CD14-positive monocyte (primary cell): ENCODE results near the gene CCDC8. TPM values are rescaled to one million over a fixed set of nuclear protein-coding genes. Genes with fewer than 3 reads are reported as not detected.
"Not testable (repeated sequence)": the region's sequence is repeated elsewhere in the genome, so short reads cannot be mapped to it uniquely, and the experiment has no call there.

Source experiments
- DNase-seq, 3 donors: peaks; one replicate each; pipeline ENCODE4 v3.0.0-alpha.2; 2011 to 2022
- H2AFZ ChIP-seq: 2 replicates; pipeline ENCODE4 v1.6.0; 2012; ENCODE audit warnings: mild to moderate bottlenecking, low read depth, low read length, inconsistent platforms; ENCODE audit not compliant: insufficient read depth, poor library complexity, severe bottlenecking
- H3K27ac ChIP-seq, 2 donors: 1 replicate in 1 of 2; 2 replicates in 1 of 2; pipeline ENCODE4 v1.5.1; 2012 to 2013; ENCODE audit warnings: low read length in 2 of 2, control low read depth in 1 of 2, inconsistent platforms in 1 of 2, low read depth in 1 of 2, mild to moderate bottlenecking in 1 of 2
- H3K27me3 ChIP-seq, 2 donors: one replicate each; pipeline versions ENCODE4 v1.6.0 to v1.6.1; 2011 to 2013; ENCODE audit warnings: low read length in 2 of 2; ENCODE audit not compliant: control insufficient read depth in 2 of 2, insufficient read depth in 2 of 2
- H3K36me3 ChIP-seq, 2 donors: replicated peaks in 1 of 2; 1 replicate in 1 of 2; 2 replicates in 1 of 2; pipeline versions ENCODE4 v1.5.1 to v1.6.1; 2012 to 2013; ENCODE audit warnings: low read length in 2 of 2, control low read depth in 1 of 2, inconsistent platforms in 1 of 2, mild to moderate bottlenecking in 1 of 2; ENCODE audit not compliant: insufficient read depth in 2 of 2, control insufficient read depth in 1 of 2
- H3K4me1 ChIP-seq, 2 donors: 1 replicate in 1 of 2; 2 replicates in 1 of 2; pipeline versions ENCODE4 v1.5.1 to v1.6.1; 2012 to 2013; ENCODE audit warnings: low read length in 2 of 2, control low read depth in 1 of 2, inconsistent platforms in 1 of 2, mild to moderate bottlenecking in 1 of 2, moderate library complexity in 1 of 2; ENCODE audit not compliant: insufficient read depth in 2 of 2, control insufficient read depth in 1 of 2
- H3K4me2 ChIP-seq: replicated peaks from 2 replicates; pipeline ENCODE3; 2012; ENCODE audit warnings: low read length, moderate library complexity, mild to moderate bottlenecking; ENCODE audit not compliant: poor library complexity, severe bottlenecking; ENCODE audit errors: extremely low read depth
- H3K4me3 ChIP-seq, 3 experiments: fragments of 200-600 bp in 1 of 3; sonication (generic) in 1 of 3; replicated peaks in 1 of 3; 1 replicate in 2 of 3; 2 replicates in 1 of 3; pipeline ENCODE4 v1.5.1; 2011 to 2013; ENCODE audit warnings: low read length in 3 of 3, mild to moderate bottlenecking in 3 of 3, control low read depth in 2 of 3, low read depth in 2 of 3, inconsistent platforms in 1 of 3, moderate library complexity in 1 of 3
- H3K79me2 ChIP-seq: 2 replicates; pipeline ENCODE4 v1.6.0; 2012; ENCODE audit warnings: mild to moderate bottlenecking, control low read depth, inconsistent platforms, low read length, moderate library complexity; ENCODE audit not compliant: insufficient read depth
- H3K9ac ChIP-seq: 2 replicates; pipeline ENCODE4 v1.6.0; 2017; ENCODE audit warnings: low read length, mild to moderate bottlenecking; ENCODE audit not compliant: insufficient read depth, poor library complexity, severe bottlenecking
- H3K9me3 ChIP-seq, 2 donors: replicated peaks in 1 of 2; 1 replicate in 1 of 2; 2 replicates in 1 of 2; pipeline versions ENCODE4 v1.5.1 to v1.6.1; 2012 to 2013; ENCODE audit warnings: low read length in 2 of 2, control low read depth in 1 of 2; ENCODE audit not compliant: control insufficient read depth in 1 of 2, insufficient read depth in 1 of 2
- H4K20me1 ChIP-seq: 2 replicates; pipeline ENCODE4 v1.6.0; 2012; ENCODE audit warnings: mild to moderate bottlenecking, low read length, control low read depth, moderate library complexity; ENCODE audit not compliant: insufficient read depth
- H3K27ac Mint-ChIP-seq, 7 donors: one replicate each; pipeline ENCODE4 v1.8.0; 2020; ENCODE audit warnings: mild to moderate bottlenecking in 7 of 7, mixed read lengths in 7 of 7, moderate library complexity in 6 of 7, inconsistent platforms in 2 of 7
- H3K27me3 Mint-ChIP-seq, 3 donors: one replicate each; pipeline ENCODE4 v1.8.0; 2021 to 2022; ENCODE audit warnings: low read depth in 3 of 3, mild to moderate bottlenecking in 3 of 3, mixed read lengths in 3 of 3, moderate library complexity in 3 of 3, inconsistent platforms in 1 of 3
- H3K36me3 Mint-ChIP-seq, 2 donors: one replicate each; pipeline ENCODE4 v1.8.0; 2020; ENCODE audit warnings: mixed read lengths in 2 of 2, inconsistent platforms in 1 of 2, mild to moderate bottlenecking in 1 of 2
- H3K4me1 Mint-ChIP-seq: one replicate; pipeline ENCODE4 v1.8.0; 2020; ENCODE audit warnings: mild to moderate bottlenecking, mixed read lengths
- H3K4me3 Mint-ChIP-seq, 2 donors: one replicate each; pipeline ENCODE4 v1.8.0; 2020; ENCODE audit warnings: mild to moderate bottlenecking in 2 of 2, mixed read lengths in 2 of 2, moderate library complexity in 1 of 2
- H3K9me3 Mint-ChIP-seq, 7 donors: one replicate each; pipeline ENCODE4 v1.8.0; 2020 to 2022; ENCODE audit warnings: mixed read lengths in 7 of 7, mild to moderate bottlenecking in 6 of 7, moderate library complexity in 6 of 7, inconsistent platforms in 2 of 7
- WGBS: methylation state at CpG from one replicate; pipeline ENCODE4 v1.1.5; 2013; ENCODE audit warnings: missing lambda C conversion rate; ENCODE audit not compliant: insufficient coverage; 5-methylcytosine and 5-hydroxymethylcytosine counted together
- intact Hi-C, 2 donors: fragments of 100-400 bp; cut with micrococcal nuclease; formaldehyde crosslinking; loops; one replicate each; pipeline versions ENCODE4 v1.15.0 to v1.15.1; 2023
- polyA plus RNA-seq, 3 donors: library from polyadenylated mRNA; depleted of rRNA in 1 of 3; unstranded in 2 of 3; stranded (reverse) in 1 of 3; fragments of 300-500 nt in 2 of 3; fragments of >200 nt in 1 of 3; fragmentation: Illumina TruSeq in 2 of 3; gene quantifications; 1 replicate in 2 of 3; 2 replicates in 1 of 3; pipeline ENCODE4 v1.2.3, GENCODE V29; 2012 to 2021
- TF ChIP-seq, protein P1 (sequence below): fragments of 200-600 bp; IDR thresholded peaks from one replicate; pipeline ENCODE4 v1.8.0; 2022; ENCODE audit warnings: antibody characterized with exemption, mild to moderate bottlenecking

CCDC8 gene
- polyA plus RNA-seq, 3 donors, result not detected

- H3K36me3 ChIP-seq, result peaks cover 64 to 96% of the 10 kb centered on the region in 2 donors
- H3K9ac ChIP-seq, result no peak overlapping the region
- no peak for DNase-seq
- Mint-ChIP-seq H3K4me1 (no peaks in the 10 kb centered on the region), H3K27me3 (peaks cover 0 to 3% (median 2%) of the 10 kb centered on the region in 3 donors), H3K36me3 (peaks cover 67 to 75% of the 10 kb centered on the region in 2 donors), H3K9me3 (peaks cover 0 to 1% (median 0%) of the 10 kb centered on the region in 7 donors), H3K4me3 (no peak overlapping the region), H3K27ac (no peak overlapping the region)
- no peak overlapping the region for H3K27ac ChIP-seq
- H3K4me3 ChIP-seq, result no peak overlapping the region
- no peak overlapping the region for H2AFZ ChIP-seq
- H4K20me1 ChIP-seq, result peaks cover 4% of the 10 kb centered on the region
- H3K4me1 ChIP-seq, result no peaks in the 10 kb centered on the region
- no CpG with 5 or more reads among the region's 2 CpGs for WGBS
- no peaks in the 10 kb centered on the region for H3K9me3 ChIP-seq
- TF ChIP-seq, protein P1, sequence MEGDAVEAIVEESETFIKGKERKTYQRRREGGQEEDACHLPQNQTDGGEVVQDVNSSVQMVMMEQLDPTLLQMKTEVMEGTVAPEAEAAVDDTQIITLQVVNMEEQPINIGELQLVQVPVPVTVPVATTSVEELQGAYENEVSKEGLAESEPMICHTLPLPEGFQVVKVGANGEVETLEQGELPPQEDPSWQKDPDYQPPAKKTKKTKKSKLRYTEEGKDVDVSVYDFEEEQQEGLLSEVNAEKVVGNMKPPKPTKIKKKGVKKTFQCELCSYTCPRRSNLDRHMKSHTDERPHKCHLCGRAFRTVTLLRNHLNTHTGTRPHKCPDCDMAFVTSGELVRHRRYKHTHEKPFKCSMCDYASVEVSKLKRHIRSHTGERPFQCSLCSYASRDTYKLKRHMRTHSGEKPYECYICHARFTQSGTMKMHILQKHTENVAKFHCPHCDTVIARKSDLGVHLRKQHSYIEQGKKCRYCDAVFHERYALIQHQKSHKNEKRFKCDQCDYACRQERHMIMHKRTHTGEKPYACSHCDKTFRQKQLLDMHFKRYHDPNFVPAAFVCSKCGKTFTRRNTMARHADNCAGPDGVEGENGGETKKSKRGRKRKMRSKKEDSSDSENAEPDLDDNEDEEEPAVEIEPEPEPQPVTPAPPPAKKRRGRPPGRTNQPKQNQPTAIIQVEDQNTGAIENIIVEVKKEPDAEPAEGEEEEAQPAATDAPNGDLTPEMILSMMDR, result no peak
- no peak overlapping the region for H3K4me2 ChIP-seq
- H3K79me2 ChIP-seq, result no peaks in the 10 kb centered on the region
- intact Hi-C loops, result no loop called here
- no peaks in the 10 kb centered on the region for H3K27me3 ChIP-seq
These were observed 35.1 kb downstream of the CCDC8 start for GRCh38 chr19:46378268-46378667.

DNA sequence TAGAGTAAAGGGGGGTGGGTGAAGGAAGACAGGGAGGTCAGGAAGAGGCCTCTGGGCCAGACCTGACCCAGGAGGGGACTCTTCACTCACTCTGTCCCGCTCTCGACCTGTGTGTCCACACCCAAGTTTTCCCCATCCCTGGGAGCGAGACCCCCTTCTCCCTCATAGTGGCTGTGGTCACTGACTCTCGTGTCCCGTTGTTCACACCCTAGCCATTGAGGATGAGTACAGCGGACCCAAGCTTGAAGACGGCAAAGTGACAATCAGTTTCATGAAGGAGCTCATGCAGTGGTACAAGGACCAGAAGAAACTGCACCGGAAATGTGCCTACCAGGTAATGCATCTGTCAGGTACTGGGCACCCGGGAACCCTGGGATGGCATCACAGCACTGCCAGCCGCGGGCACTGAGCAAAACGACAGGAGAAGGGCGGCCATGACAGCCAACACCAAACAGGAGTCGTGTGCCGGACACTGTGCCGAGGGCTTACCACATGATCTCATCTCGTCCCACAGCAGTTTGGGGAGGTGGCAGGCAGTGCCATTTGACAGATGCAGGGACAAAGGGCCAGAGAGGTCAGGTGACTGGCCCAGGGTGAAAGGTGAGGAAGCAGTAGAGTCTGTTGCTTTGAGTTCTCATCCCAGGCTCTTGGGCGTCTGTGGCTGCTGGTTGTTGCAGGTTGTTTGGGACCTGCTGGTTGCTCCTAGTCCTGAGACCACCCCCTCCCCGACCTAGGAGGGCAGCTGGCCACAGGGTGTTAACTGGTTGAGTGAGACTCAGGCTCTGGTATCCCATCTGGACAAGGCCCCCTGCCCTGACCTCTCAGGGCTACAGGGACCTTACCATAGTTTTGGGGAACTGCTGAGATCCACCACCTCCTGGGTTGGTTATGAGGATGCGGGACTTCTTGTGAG, 36.9 kb downstream of the CCDC8 start:
- Histone ChIP-seq H3K9ac (no peak overlapping the region), H3K4me2 (no peak overlapping the region), H3K4me3 (no peak overlapping the region), H3K27ac (no peak overlapping the region), H3K27me3 (no peaks in the 10 kb centered on the region), H3K79me2 (peaks cover 6% of the 10 kb centered on the region), H2AFZ (no peak overlapping the region), H3K36me3 (peaks cover 52 to 78% of the 10 kb centered on the region in 2 donors), H4K20me1 (peaks cover 10% of the 10 kb centered on the region), H3K9me3 (no peaks in the 10 kb centered on the region), H3K4me1 (no peaks in the 10 kb centered on the region)
- H3K9me3 Mint-ChIP-seq, result peaks cover 0 to 1% (median 0%) of the 10 kb centered on the region in 7 donors
- H3K27me3 Mint-ChIP-seq, result peaks cover 0 to 3% (median 2%) of the 10 kb centered on the region in 3 donors
- H3K27ac Mint-ChIP-seq, result peak overlapping the region in 3 of 7 donors; percentile 15 to 46 (median 43)
- peaks cover 57 to 61% of the 10 kb centered on the region in 2 donors for H3K36me3 Mint-ChIP-seq
- no peak for DNase-seq
- 98% methylated on average over 18 of the region's 20 CpGs for WGBS
- no peaks in the 10 kb centered on the region for H3K4me1 Mint-ChIP-seq
- TF ChIP-seq, protein P1, result no peak
- no peak overlapping the region for H3K4me3 Mint-ChIP-seq
- intact Hi-C loops, result no loop called here

- H3K9ac ChIP-seq, H3K79me2 ChIP-seq, H3K4me1 Mint-ChIP-seq, H3K9me3 ChIP-seq, H3K27ac Mint-ChIP-seq, H2AFZ ChIP-seq, H3K27me3 Mint-ChIP-seq, H3K4me2 ChIP-seq, H3K4me3 ChIP-seq, H3K27ac ChIP-seq, H3K27me3 ChIP-seq, H3K4me1 ChIP-seq, H3K4me3 Mint-ChIP-seq, DNase-seq, intact Hi-C loops, H3K9me3 Mint-ChIP-seq: not testable (repeated sequence)
- Histone ChIP-seq H3K36me3 (peaks cover 48 to 70% of the 10 kb centered on the region in 2 donors), H4K20me1 (peaks cover 15% of the 10 kb centered on the region)
- WGBS, result 90% methylated on average over 15 of the region's 22 CpGs
- peaks cover 50 to 56% of the 10 kb centered on the region in 2 donors for H3K36me3 Mint-ChIP-seq
These were observed 37.8 kb downstream of the CCDC8 start for GRCh38 chr19:46375476-46376067.
